WERI-Rb-1 (cell line): Measurements from ENCODE around the gene EHBP1.

Experiments used
- DNase-seq: peaks from one replicate; pipeline ENCODE4 v3.0.0-alpha.2; 2020
- H3K27ac ChIP-seq: fragments of 250-450 bp; sonication (Bioruptor Pico); 2 replicates; pipeline ENCODE4 v1.5.1; 2020; ENCODE audit warnings: mild to moderate bottlenecking, moderate library complexity
- H3K27me3 ChIP-seq: fragments of 250-450 bp; sonication (Bioruptor Pico); 2 replicates; pipeline ENCODE4 v1.5.1; 2021; ENCODE audit warnings: mild to moderate bottlenecking, low read depth, moderate library complexity; ENCODE audit not compliant: insufficient read depth, severe bottlenecking
- H3K36me3 ChIP-seq: fragments of 250-450 bp; sonication (Bioruptor Pico); 2 replicates; pipeline ENCODE4 v1.5.1; 2020; ENCODE audit warnings: mild to moderate bottlenecking, moderate library complexity
- H3K4me3 ChIP-seq: 2 replicates; pipeline ENCODE4 v1.5.1; 2011; ENCODE audit warnings: low read depth, mild to moderate bottlenecking, control low read depth, low read length
- H3K9me3 ChIP-seq: fragments of 250-450 bp; sonication (Bioruptor Pico); 2 replicates; pipeline ENCODE4 v1.5.1; 2021; ENCODE audit warnings: mild to moderate bottlenecking, moderate library complexity; ENCODE audit not compliant: severe bottlenecking
- TF ChIP-seq, protein P1 (sequence below): IDR thresholded peaks from 2 replicates; pipeline ENCODE4 v1.5.1; 2011; ENCODE audit warnings: low read depth, mild to moderate bottlenecking, control low read depth, inconsistent platforms, low read length

EHBP1 gene

DNA sequence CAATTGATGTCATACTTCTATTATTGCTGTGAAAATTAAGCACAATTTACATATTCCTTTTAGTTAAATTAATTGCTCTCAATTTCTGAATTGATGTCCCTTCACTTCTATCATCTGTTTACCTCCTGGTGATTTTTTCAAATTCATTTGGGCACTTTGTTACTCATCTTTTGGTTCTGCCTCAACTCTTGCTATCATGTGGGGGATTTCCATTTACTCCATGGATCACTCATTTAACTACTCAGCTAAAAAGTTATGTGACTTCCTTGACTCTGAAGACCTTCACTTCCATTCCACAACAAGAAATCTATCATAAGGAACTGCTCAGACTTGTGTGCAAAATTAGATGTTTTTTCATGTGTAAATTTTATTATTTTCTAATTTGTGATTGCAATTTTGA, 126.2 kb downstream of the EHBP1 start:
- no peak overlapping the region for H3K4me3 ChIP-seq
- H3K36me3 ChIP-seq, result peaks cover 24% of the 10 kb centered on the region
- TF ChIP-seq, protein P1, sequence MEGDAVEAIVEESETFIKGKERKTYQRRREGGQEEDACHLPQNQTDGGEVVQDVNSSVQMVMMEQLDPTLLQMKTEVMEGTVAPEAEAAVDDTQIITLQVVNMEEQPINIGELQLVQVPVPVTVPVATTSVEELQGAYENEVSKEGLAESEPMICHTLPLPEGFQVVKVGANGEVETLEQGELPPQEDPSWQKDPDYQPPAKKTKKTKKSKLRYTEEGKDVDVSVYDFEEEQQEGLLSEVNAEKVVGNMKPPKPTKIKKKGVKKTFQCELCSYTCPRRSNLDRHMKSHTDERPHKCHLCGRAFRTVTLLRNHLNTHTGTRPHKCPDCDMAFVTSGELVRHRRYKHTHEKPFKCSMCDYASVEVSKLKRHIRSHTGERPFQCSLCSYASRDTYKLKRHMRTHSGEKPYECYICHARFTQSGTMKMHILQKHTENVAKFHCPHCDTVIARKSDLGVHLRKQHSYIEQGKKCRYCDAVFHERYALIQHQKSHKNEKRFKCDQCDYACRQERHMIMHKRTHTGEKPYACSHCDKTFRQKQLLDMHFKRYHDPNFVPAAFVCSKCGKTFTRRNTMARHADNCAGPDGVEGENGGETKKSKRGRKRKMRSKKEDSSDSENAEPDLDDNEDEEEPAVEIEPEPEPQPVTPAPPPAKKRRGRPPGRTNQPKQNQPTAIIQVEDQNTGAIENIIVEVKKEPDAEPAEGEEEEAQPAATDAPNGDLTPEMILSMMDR, result no peak
- H3K27ac ChIP-seq, result no peak overlapping the region
- H3K9me3 ChIP-seq, result peaks cover 3% of the 10 kb centered on the region
- DNase-seq, result no peak
- no peaks in the 10 kb centered on the region for H3K27me3 ChIP-seq

DNA sequence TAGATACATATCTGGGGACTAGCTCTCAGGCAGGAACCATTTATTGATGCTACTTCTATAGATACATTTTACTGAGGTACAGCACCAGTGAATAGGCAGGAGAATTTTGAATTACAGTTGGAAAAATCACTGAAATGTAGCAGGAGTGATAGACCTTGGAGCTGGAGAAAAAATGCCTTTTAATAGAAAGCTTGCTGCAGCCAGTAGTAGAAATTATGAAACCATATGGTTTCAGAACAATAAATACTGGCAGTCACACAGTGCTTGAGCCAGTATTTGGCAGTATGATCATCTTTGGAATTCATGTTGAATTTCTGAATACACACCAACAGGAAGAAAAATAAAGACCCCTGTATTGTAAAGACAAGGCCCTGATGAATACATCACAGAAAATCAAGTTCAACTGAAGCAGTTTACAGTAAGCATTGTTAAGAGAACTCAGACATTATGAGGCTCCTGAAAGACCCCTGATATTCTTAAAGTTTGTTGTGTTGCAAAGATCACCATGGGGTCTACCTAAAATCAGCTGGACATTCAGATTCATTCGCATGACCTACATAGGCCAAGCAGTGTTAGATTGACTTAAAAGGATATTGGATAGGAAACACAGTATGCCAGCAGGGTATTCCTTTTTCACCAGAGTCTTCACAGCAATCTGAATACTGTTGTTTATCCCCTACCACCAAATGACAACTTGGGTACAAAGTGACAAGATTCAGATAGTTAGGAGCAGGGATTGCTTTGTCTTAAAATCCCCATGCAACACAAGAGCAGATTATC, 139.0 kb downstream of the EHBP1 start:
- Histone ChIP-seq H3K9me3 (no peaks in the 10 kb centered on the region), H3K36me3 (no peaks in the 10 kb centered on the region), H3K4me3 (no peak overlapping the region), H3K27me3 (no peaks in the 10 kb centered on the region), H3K27ac (no peak overlapping the region)
- no peak for DNase-seq
- TF ChIP-seq, protein P1, result no peak

DNA sequence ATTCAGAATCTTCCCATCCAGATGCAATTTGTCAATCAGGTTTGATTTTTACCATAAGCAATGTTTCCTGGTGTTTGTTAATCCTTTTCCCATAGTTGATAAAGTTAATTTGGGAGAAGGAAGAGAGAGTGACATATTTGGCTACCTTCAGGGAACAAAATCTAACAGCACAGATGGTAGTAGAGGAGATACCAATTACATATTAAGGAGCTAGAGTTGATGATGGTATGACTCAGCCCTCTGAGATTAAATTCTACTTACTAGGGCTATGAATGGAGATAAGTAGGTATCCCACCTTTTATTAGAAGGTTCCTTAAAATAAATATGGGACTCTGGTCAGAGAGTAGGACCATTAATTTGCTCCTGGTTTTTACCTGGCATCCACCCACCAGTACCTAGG, 139.7 kb downstream of the EHBP1 start:
- Histone ChIP-seq H3K27ac (no peak overlapping the region), H3K9me3 (no peaks in the 10 kb centered on the region), H3K36me3 (no peaks in the 10 kb centered on the region), H3K4me3 (no peak overlapping the region), H3K27me3 (no peaks in the 10 kb centered on the region)
- DNase-seq, result no peak
- TF ChIP-seq, protein P1, result no peak

DNA sequence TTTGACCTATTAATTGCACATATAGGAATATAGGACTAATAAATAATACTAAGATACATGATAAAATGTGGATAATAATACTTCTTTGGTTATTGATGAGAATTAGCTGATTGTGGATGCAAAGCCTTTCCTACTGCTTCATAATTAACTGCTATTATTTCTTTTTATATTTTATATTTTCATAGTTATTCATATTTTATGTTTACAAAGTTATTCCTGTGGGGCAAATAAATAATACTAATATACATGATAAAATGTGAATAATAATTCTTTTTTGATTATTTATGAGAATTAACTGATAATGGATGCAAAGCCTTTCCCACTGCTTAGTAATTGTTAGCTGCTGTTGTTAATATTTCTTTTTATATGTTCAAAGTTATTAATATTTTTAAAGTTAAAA, 146.7 kb downstream of the EHBP1 start:
- no peak for DNase-seq
- TF ChIP-seq, protein P1, result no peak
- H3K36me3 ChIP-seq, result no peaks in the 10 kb centered on the region
- no peak overlapping the region for H3K4me3 ChIP-seq
- H3K9me3 ChIP-seq, result no peaks in the 10 kb centered on the region
- no peak overlapping the region for H3K27ac ChIP-seq
- H3K27me3 ChIP-seq, result no peaks in the 10 kb centered on the region

DNA sequence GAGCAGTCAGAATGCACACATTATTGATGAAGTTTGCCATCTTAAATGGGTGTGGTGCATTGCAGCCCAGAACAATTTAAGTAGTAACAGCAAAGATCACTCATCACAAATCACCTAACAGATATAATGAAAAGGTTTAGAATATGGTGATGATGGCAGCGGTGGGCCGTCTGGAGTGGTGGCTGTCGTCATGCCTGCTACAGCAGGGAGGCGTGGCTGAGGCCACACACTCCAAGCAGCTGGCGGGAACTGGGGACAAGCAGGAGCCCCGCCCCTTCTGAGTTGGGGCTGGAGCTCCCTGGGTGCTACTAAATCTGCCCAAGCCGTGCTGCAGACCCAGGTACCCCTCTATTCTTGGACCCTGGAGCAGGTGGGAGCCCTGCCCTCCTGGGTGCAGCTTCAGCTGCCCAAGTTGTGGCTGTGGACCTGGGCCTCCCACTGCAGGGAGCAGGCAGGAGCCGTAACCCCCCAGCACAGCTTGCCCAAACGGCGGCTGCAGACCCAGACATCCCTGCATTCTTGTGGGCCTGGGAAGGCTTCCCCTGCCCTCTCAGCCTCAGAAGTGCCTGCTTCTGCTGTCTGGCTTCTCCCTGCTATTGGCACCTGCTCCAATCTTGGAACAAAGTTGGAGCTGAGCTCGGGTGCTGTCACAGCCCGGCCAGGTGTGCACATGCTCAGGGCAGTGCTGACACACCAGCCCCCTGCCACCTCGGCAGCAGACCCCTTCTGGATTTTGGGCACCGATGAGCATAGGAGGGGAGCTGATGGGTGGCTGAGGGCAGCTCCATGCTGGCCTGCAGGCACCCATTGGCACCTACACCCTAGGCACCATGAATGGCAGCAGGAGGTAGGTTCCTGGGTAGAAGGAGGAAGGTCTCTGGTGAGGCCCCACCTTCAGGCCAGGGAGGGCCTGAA, 149.3 kb downstream of the EHBP1 start:
- Histone ChIP-seq H3K9me3 (no peaks in the 10 kb centered on the region), H3K4me3 (no peak overlapping the region), H3K27ac (no peak overlapping the region), H3K27me3 (no peaks in the 10 kb centered on the region), H3K36me3 (no peaks in the 10 kb centered on the region)
- no peak for DNase-seq
- TF ChIP-seq, protein P1, result no peak
